Glutamatergic neuron (in vitro differentiated cells): ENCODE results near the gene DTYMK. TPM values are rescaled to one million over a fixed set of nuclear protein-coding genes. Genes with fewer than 3 reads are reported as not detected.

Source experiments
- DNase-seq: peaks from one replicate; pipeline ENCODE4 v3.0.0; 2022
- H3K27ac Mint-ChIP-seq: one replicate; pipeline ENCODE4 v1.8.0; 2020; ENCODE audit warnings: mild to moderate bottlenecking, mixed read lengths, inconsistent platforms; ENCODE audit not compliant: unreplicated experiment
- H3K27me3 Mint-ChIP-seq: one replicate; pipeline ENCODE4 v1.8.0; 2020; ENCODE audit warnings: mild to moderate bottlenecking, moderate library complexity, mixed read lengths, inconsistent platforms; ENCODE audit not compliant: unreplicated experiment
- H3K36me3 Mint-ChIP-seq: one replicate; pipeline ENCODE4 v1.8.0; 2020; ENCODE audit warnings: mild to moderate bottlenecking, mixed read lengths, inconsistent platforms; ENCODE audit not compliant: unreplicated experiment
- H3K4me1 Mint-ChIP-seq: one replicate; pipeline ENCODE4 v1.8.0; 2020; ENCODE audit warnings: mild to moderate bottlenecking, low read depth, mixed read lengths, inconsistent platforms; ENCODE audit not compliant: unreplicated experiment
- H3K4me3 Mint-ChIP-seq: one replicate; pipeline ENCODE4 v1.8.0; 2020; ENCODE audit warnings: mild to moderate bottlenecking, mixed read lengths, inconsistent platforms; ENCODE audit not compliant: unreplicated experiment
- H3K9me3 Mint-ChIP-seq: one replicate; pipeline ENCODE4 v1.8.0; 2020; ENCODE audit warnings: mild to moderate bottlenecking, moderate library complexity, mixed read lengths, inconsistent platforms; ENCODE audit not compliant: unreplicated experiment
- CTCF ChIP-seq: fragments of 200-600 bp; sonication (generic); IDR thresholded peaks from one replicate; pipeline ENCODE4 v1.5.0; 2021; ENCODE audit not compliant: partially characterized antibody, unreplicated experiment
- total RNA-seq: library from RNA; stranded (reverse); fragmentation: NEBNext Ultra II Directional; extraction: Animal tissue kit (Norgen Biotek cat#: 25700); gene quantifications from one replicate; pipeline ENCODE4 v1.2.1, GENCODE V29; 2021; ENCODE audit not compliant: unreplicated experiment

DTYMK gene
- total RNA-seq, 1 donor from 2014 or later: 32.8 TPM

GRCh38 chr2:241708879-241709278 is 22.3 kb upstream of the DTYMK start:
- Mint-ChIP-seq H3K36me3 (peaks cover 22% of the 10 kb centered on the region), H3K27ac (no peak overlapping the region), H3K4me1 (no peaks in the 10 kb centered on the region), H3K4me3 (no peak overlapping the region), H3K9me3 (peaks cover 7% of the 10 kb centered on the region), H3K27me3 (peaks cover 3% of the 10 kb centered on the region)
- no peak for DNase-seq
- no peak for TF ChIP-seq CTCF

DNA sequence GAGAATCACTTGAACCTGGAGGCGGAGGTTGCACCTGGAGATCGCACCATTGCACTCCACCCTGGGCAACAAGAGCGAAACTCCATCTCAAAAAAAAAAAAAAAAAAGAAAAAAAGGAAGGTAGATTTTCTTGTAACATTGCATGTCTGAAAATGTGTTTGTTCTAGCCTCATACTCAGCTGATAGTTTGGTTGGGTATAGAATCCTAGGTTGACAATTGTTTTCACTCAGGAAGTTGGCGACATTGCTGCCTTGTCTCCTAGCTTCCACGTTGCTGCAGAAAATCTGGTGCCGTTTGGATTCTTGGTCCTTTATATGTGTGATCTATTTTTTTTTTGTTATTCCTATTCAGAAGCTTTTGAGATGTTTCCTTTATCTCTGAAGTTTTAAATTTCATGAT is 19.9 kb upstream of the DTYMK start:
- DNase-seq: no peak
- Mint-ChIP-seq H3K4me3 (no peak overlapping the region), H3K27ac (no peak overlapping the region), H3K27me3 (peaks cover 3% of the 10 kb centered on the region), H3K4me1 (peaks cover 4% of the 10 kb centered on the region), H3K36me3 (peaks cover 21% of the 10 kb centered on the region), H3K9me3 (peaks cover 10% of the 10 kb centered on the region)
- no peak for TF ChIP-seq CTCF

DNA sequence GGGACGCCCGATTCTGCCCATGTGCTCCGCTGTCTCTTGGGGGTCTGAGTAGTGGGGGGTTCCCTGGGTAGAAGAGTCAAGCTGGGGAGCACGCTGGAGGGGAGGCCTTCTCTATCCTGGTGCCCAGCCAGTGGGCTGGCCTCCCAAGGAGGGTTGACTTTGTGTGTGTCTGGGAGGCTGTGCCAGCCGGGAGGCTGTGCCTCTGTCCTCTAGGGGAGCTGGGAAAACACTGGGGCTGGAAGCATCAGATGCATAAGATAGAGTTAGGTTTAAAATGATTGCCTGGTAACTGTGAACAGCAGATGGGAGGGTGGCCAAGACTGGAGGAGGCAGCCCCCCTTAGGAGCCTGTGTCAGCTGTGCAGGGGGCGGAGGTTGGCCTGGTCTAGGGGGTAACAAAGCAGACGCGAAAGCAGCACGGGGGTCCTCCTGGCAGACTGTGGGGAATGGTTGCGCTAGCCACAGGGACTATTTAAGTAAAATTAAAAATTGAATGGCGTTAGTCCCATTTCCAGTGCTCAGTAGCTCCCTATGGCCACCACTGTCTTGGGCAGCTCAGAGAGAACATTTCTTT is 16.5 kb upstream of the DTYMK start:
- no peak for DNase-seq
- Mint-ChIP-seq H3K4me3 (peak overlapping the region; percentile 83), H3K9me3 (peaks cover 10% of the 10 kb centered on the region), H3K27ac (peak overlapping the region; percentile 81), H3K4me1 (peaks cover 4% of the 10 kb centered on the region), H3K27me3 (peaks cover 2% of the 10 kb centered on the region), H3K36me3 (peaks cover 7% of the 10 kb centered on the region)
- no peak for TF ChIP-seq CTCF

DNA sequence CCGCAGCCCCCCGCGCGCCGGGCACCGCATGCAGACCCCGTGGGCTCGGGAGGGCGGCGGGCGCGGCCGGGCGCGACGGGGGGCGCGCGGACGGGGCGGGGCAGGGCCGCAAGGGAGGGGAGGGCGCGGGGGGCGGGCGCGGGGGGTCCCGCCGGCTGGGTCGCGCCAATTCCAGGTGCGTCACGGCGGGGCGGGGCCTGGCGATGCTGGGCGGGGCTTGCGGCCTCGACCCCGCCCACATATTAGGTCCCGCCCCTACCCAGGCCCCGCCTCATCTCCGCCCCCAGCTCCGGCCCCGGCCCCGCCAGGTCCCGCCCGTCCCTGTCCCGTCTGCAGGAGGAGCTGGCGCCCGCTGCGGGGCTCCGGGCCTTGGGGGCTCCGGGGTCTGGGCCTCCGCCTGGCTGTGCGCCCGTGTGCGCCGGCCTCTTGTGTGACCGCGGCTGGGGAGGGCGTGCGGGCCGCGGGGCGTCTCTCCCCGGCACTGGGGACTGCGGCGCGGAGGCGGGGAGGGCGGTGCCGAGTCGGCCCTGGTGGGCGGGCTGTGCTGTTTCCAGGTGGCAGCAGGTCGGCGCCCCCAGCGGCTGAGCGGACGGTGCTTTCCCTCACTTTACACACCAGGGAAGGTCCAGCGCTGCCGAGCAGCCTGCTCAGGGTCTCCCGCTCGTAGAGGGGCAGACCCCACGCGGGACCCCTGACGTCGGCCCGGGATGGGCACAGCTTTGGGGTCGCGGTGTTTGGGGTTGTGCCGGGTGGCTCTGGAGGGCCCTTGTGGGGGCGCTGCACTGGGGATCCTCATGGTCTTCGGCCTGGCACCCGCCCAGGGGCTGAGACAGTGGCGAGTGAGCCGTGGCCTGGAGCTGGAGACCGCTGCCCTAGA is 15.8 kb upstream of the DTYMK start:
- DNase-seq: peak; percentile 89
- Mint-ChIP-seq H3K4me1 (peaks cover 4% of the 10 kb centered on the region), H3K4me3 (peak overlapping the region; percentile 83), H3K36me3 (peaks cover 7% of the 10 kb centered on the region), H3K27ac (peak overlapping the region; percentile 81), H3K9me3 (peaks cover 10% of the 10 kb centered on the region), H3K27me3 (peaks cover 4% of the 10 kb centered on the region)
- TF ChIP-seq CTCF: peak; percentile 65
